Caco-2 (cell line): ENCODE results near the gene SSH2. TPM values are rescaled to one million over a fixed set of nuclear protein-coding genes. Genes with fewer than 3 reads are reported as not detected.

Source experiments
- BruUV-seq: library from RNA; stranded (reverse); fragments of 400-500 nt; replicated peaks from 2 replicates; lab custom pipeline; 2021; lab: Mats Ljungman, UMichigan
- CTCF ChIA-PET: fragments of 300-600 bp; sonication (Branson Sonifier 250); formaldehyde crosslinking; loops from one replicate; lab custom pipeline; 2022; ENCODE audit warnings: antibody characterized with exemption; lab: Charles Lee
- POLR2A ChIA-PET: fragments of 300-600 bp; sonication (Branson Sonifier 250); formaldehyde crosslinking; loops from one replicate; lab custom pipeline; 2022; ENCODE audit warnings: antibody characterized with exemption; lab: Charles Lee
- DNase-seq, 2 experiments: peaks; one replicate each; pipeline versions ENCODE4 v3.0.0 to v3.0.0-alpha.2; 2020 to 2022
- H3K27me3 ChIP-seq: replicated peaks from 2 replicates; pipeline ENCODE4 v1.6.0; 2011; ENCODE audit warnings: low read length; ENCODE audit not compliant: control insufficient read depth, insufficient read depth
- H3K36me3 ChIP-seq: 2 replicates; pipeline ENCODE4 v1.5.1; 2011; ENCODE audit warnings: low read length; ENCODE audit not compliant: control insufficient read depth, insufficient read depth
- H3K4me1 ChIP-seq: fragments of 250-450 bp; sonication (Bioruptor Pico); 2 replicates; pipeline ENCODE4 v1.5.1; 2020; ENCODE audit warnings: mild to moderate bottlenecking
- H3K4me3 ChIP-seq: 2 replicates; pipeline ENCODE4 v1.5.1; 2011; ENCODE audit warnings: low read depth, mild to moderate bottlenecking, control low read depth, low read length
- H3K9me3 ChIP-seq: fragments of 250-450 bp; sonication (Bioruptor Pico); 2 replicates; pipeline ENCODE4 v1.5.1; 2020; ENCODE audit warnings: mild to moderate bottlenecking, moderate library complexity
- H3K27ac Mint-ChIP-seq: one replicate; pipeline ENCODE4 v1.8.0; 2022; ENCODE audit warnings: mixed read lengths; ENCODE audit not compliant: unreplicated experiment
- H3K27me3 Mint-ChIP-seq: one replicate; pipeline ENCODE4 v1.8.0; 2022; ENCODE audit warnings: mixed read lengths; ENCODE audit not compliant: insufficient read depth, unreplicated experiment
- H3K36me3 Mint-ChIP-seq: one replicate; pipeline ENCODE4 v1.8.0; 2022; ENCODE audit warnings: mild to moderate bottlenecking, mixed read lengths; ENCODE audit not compliant: insufficient read depth, unreplicated experiment
- H3K4me1 Mint-ChIP-seq: one replicate; pipeline ENCODE4 v1.8.0; 2022; ENCODE audit warnings: low read depth, mixed read lengths; ENCODE audit not compliant: unreplicated experiment
- H3K4me3 Mint-ChIP-seq: one replicate; pipeline ENCODE4 v1.8.0; 2022; ENCODE audit warnings: mild to moderate bottlenecking, moderate library complexity, mixed read lengths; ENCODE audit not compliant: unreplicated experiment
- H3K9me3 Mint-ChIP-seq: one replicate; pipeline ENCODE4 v1.8.0; 2022; ENCODE audit warnings: mixed read lengths; ENCODE audit not compliant: unreplicated experiment
- intact Hi-C: fragments of 100-400 bp; cut with micrococcal nuclease; formaldehyde crosslinking; loops from one replicate; pipeline ENCODE4 v1.10.0; 2022; ENCODE audit not compliant: unreplicated experiment
- total RNA-seq: library from RNA; stranded (reverse); gene quantifications from 2 replicates; pipeline ENCODE4 v1.2.3, GENCODE V29; 2022
- TF ChIP-seq, protein P1 (sequence below), 2 experiments: fragments of 200-600 bp in 1 of 2; IDR thresholded peaks; 1 replicate in 1 of 2; 2 replicates in 1 of 2; pipeline versions ENCODE4 v1.5.1 to v1.8.0; 2011 to 2022; ENCODE audit warnings: antibody characterized with exemption in 1 of 2, control low read depth in 1 of 2, inconsistent platforms in 1 of 2, low read depth in 1 of 2, low read length in 1 of 2, mild to moderate bottlenecking in 1 of 2, moderate library complexity in 1 of 2; ENCODE audit not compliant: insufficient read depth in 1 of 2, severe bottlenecking in 1 of 2, unreplicated experiment in 1 of 2

Gene SSH2
- total RNA-seq, 1 experiment from 2014 or later: 48.2 TPM

DNA sequence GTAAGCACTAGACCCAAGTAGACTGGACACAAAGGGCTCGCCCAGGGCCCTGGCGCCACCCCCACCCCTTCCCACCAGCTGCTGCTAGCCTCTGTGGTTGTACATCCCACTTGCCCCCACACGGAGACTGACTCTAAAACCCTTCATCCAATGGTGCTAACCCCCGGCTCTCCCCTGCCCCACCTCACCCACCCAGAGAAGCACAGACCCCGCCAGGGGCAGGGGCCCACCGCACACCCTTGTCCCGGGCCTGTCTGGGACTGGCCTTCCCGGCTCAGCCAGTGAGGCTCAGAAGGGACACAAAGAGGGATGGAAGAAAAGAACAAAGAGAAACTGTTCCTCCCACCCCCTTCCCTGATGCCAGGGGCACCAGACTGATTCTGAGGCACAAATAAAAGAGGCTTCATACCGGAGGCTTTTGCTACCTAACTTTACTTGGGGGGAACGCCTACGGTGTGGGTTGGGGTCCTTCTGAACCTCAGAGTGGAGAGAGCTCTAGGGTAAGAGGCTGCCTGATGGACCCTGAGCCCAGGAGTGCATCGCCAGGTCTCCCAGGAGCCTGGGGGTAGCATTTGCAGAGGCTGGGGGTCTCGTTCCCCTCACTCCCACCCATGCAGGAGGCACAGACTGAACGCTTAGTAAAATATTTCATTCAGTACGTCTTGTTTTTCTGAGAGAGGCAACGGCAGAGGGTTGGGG, 315.5 kb downstream of the SSH2 start:
- no peak overlapping the region for H3K27ac Mint-ChIP-seq
- POLR2A ChIA-PET: no interaction called here
- no TSS peak for BruUV-seq
- Histone ChIP-seq H3K36me3 (no peaks in the 10 kb centered on the region), H3K27me3 (peaks cover 8% of the 10 kb centered on the region), H3K9me3 (no peaks in the 10 kb centered on the region), H3K4me1 (peaks cover 23% of the 10 kb centered on the region), H3K4me3 (no peak overlapping the region)
- peaks cover 9% of the 10 kb centered on the region for H3K4me1 Mint-ChIP-seq
- DNase-seq: no peak
- H3K27me3 Mint-ChIP-seq: peaks cover 5% of the 10 kb centered on the region
- no peaks in the 10 kb centered on the region for H3K9me3 Mint-ChIP-seq
- TF ChIP-seq, protein P1, sequence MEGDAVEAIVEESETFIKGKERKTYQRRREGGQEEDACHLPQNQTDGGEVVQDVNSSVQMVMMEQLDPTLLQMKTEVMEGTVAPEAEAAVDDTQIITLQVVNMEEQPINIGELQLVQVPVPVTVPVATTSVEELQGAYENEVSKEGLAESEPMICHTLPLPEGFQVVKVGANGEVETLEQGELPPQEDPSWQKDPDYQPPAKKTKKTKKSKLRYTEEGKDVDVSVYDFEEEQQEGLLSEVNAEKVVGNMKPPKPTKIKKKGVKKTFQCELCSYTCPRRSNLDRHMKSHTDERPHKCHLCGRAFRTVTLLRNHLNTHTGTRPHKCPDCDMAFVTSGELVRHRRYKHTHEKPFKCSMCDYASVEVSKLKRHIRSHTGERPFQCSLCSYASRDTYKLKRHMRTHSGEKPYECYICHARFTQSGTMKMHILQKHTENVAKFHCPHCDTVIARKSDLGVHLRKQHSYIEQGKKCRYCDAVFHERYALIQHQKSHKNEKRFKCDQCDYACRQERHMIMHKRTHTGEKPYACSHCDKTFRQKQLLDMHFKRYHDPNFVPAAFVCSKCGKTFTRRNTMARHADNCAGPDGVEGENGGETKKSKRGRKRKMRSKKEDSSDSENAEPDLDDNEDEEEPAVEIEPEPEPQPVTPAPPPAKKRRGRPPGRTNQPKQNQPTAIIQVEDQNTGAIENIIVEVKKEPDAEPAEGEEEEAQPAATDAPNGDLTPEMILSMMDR (IDR thresholded peaks at IDR 0.05; ENCODE audit: insufficient read depth in 1 of 2, low read depth in 1 of 2, low read length in 1 of 2, severe bottlenecking in 1 of 2, unreplicated experiment in 1 of 2): no peak
- intact Hi-C loops: loop anchor here (2.0 to 5.0 kb wide), 2 partner anchors 24 to 163 kb away; no protein-coding TSS in a partner anchor
- CTCF ChIA-PET: interaction anchor here (0.8 to 5.2 kb wide), 3 partner anchors 22 to 244 kb away, joined by 4 to 69 read pairs (median 6); partner anchors contain the start of gene ANKRD13B
- H3K36me3 Mint-ChIP-seq: no peaks in the 10 kb centered on the region
- H3K4me3 Mint-ChIP-seq: peak overlapping the region; percentile 87

DNA sequence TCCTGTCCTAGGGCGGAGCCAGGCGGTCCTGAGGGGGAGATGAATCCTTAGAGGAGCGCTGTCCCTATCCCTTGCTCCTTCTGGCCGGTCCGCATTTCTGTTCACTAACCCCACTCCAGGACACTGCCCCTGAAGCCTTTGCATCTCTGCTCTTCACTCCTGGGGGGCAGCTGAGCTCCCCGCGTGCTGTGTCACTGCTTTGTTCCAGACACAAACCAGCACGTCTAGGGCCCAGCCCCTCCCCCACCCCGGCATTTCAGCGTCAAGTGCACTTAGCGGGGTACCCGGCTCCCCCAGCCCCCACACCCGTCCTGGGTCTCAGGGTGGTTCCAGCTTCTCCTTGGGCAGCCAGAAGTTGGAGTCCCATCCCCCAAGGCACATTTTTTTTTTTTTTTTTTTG, 316.2 kb downstream of the SSH2 start:
- H3K9me3 Mint-ChIP-seq: no peaks in the 10 kb centered on the region
- H3K36me3 Mint-ChIP-seq: no peaks in the 10 kb centered on the region
- ChIA-PET POLR2A (interaction anchor here (0.6 kb wide), 1 partner anchor 22 kb away, joined by 3 read pairs; no protein-coding TSS in a partner anchor), CTCF (no interaction called here)
- Histone ChIP-seq H3K27me3 (peaks cover 8% of the 10 kb centered on the region), H3K4me3 (no peak overlapping the region), H3K9me3 (no peaks in the 10 kb centered on the region), H3K36me3 (no peaks in the 10 kb centered on the region), H3K4me1 (peaks cover 23% of the 10 kb centered on the region)
- H3K27me3 Mint-ChIP-seq: peaks cover 5% of the 10 kb centered on the region
- DNase-seq: no peak
- H3K27ac Mint-ChIP-seq: no peak overlapping the region
- H3K4me1 Mint-ChIP-seq: peaks cover 9% of the 10 kb centered on the region
- no TSS peak for BruUV-seq
- intact Hi-C loops: loop anchor here (2.0 kb wide), 1 partner anchor 23 kb away; no protein-coding TSS in a partner anchor
- TF ChIP-seq, protein P1 (IDR thresholded peaks at IDR 0.05; ENCODE audit: insufficient read depth in 1 of 2, low read depth in 1 of 2, low read length in 1 of 2, severe bottlenecking in 1 of 2, unreplicated experiment in 1 of 2): no peak
- H3K4me3 Mint-ChIP-seq: no peak overlapping the region

DNA sequence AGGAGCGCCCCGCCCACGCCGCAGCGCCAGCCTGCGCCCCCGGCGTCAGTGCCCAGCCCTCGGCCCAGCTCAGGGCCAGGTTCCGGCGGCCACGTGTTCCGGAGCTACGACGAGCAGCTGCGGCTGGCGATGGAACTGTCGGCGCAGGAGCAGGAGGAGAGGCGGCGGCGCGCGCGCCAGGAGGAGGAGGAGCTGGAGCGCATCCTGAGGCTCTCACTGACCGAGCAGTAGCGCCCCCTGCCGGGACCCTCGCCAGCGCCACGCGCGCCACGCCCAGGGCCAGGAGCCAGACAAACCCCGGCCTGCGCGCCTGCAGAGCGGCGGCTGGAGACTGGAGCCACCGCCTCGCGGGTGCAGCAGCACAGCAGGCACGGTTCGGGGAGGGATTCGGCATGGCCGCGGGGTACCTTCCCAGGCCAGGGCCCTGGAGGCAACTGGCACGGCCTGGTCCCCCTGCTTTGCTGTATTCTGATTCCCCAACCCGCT, 316.6 kb downstream of the SSH2 start:
- no TSS peak for BruUV-seq
- Histone ChIP-seq H3K36me3 (no peaks in the 10 kb centered on the region), H3K9me3 (no peaks in the 10 kb centered on the region), H3K27me3 (peaks cover 8% of the 10 kb centered on the region), H3K4me3 (no peak overlapping the region), H3K4me1 (peaks cover 23% of the 10 kb centered on the region)
- ChIA-PET POLR2A (interaction anchor here (0.6 kb wide), 1 partner anchor 22 kb away, joined by 3 read pairs; no protein-coding TSS in a partner anchor), CTCF (no interaction called here)
- Mint-ChIP-seq H3K4me1 (peaks cover 9% of the 10 kb centered on the region), H3K36me3 (no peaks in the 10 kb centered on the region), H3K27me3 (peaks cover 5% of the 10 kb centered on the region), H3K4me3 (no peak overlapping the region), H3K27ac (no peak overlapping the region), H3K9me3 (no peaks in the 10 kb centered on the region)
- intact Hi-C loops: no loop called here
- no peak for DNase-seq
- TF ChIP-seq, protein P1 (IDR thresholded peaks at IDR 0.05; ENCODE audit: insufficient read depth in 1 of 2, low read depth in 1 of 2, low read length in 1 of 2, severe bottlenecking in 1 of 2, unreplicated experiment in 1 of 2): no peak
